ENCODE data around the gene LDLRAP1. TPM values are rescaled to one million over a fixed set of nuclear protein-coding genes. Genes with fewer than 3 reads are reported as not detected.
"Not testable (repeated sequence)": the region's sequence is repeated elsewhere in the genome, so short reads cannot be mapped to it uniquely, and the experiment has no call there.

Gene LDLRAP1
- total RNA-seq, 4 donors from 2014 or later = 12.6 to 21.2 (median 16.3) TPM

- Histone ChIP-seq H3K27me3 (no peaks in the 10 kb centered on the region), H3K36me3 (no peaks in the 10 kb centered on the region), H3K4me1 (peaks cover 3 to 23% (median 18%) of the 10 kb centered on the region in 4 donors), H3K4me3 (no peak overlapping the region), H3K9me3 (no peaks in the 10 kb centered on the region), H3K27ac (replicated peaks in 1 of 4) (no peak overlapping the region)
- DNase-seq (ENCODE audit: extremely low spot score) = no peak
- intact Hi-C loops (cut with DNase I) = no loop called here
- WGBS = 89% methylated on average over 8 of the region's 8 CpGs
- TF ChIP-seq EP300 (IDR thresholded peaks at IDR 0.05) (no peak), POLR2A (IDR thresholded peaks at IDR 0.05; ENCODE audit: low read depth) (no peak), CTCF (IDR thresholded peaks at IDR 0.05) (no peak), POLR2AphosphoS5 (IDR thresholded peaks at IDR 0.05) (no peak)
These were observed 43.9 kb downstream of the LDLRAP1 start for GRCh38 chr1:25587290-25587689.

- H3K36me3 ChIP-seq; H3K27ac ChIP-seq (replicated peaks in 1 of 4); H3K4me3 ChIP-seq; H3K9me3 ChIP-seq; intact Hi-C loops (cut with DNase I); DNase-seq (ENCODE audit: extremely low spot score); H3K27me3 ChIP-seq: not testable (repeated sequence)
- H3K4me1 ChIP-seq = peaks cover 3 to 23% (median 18%) of the 10 kb centered on the region in 4 donors
- WGBS = 71% methylated on average over 7 of the region's 7 CpGs
These were observed 44.8 kb downstream of the LDLRAP1 start for GRCh38 chr1:25588224-25588623.

- H3K36me3 ChIP-seq; H3K4me3 ChIP-seq; H3K27ac ChIP-seq (replicated peaks in 1 of 4); intact Hi-C loops (cut with DNase I); H3K9me3 ChIP-seq; DNase-seq (ENCODE audit: extremely low spot score); H3K27me3 ChIP-seq: not testable (repeated sequence)
- peaks cover 3 to 23% (median 18%) of the 10 kb centered on the region in 4 donors for H3K4me1 ChIP-seq
- 97% methylated on average over 13 of the region's 13 CpGs for WGBS
These were observed 45.4 kb downstream of the LDLRAP1 start for GRCh38 chr1:25588786-25589185.

DNA sequence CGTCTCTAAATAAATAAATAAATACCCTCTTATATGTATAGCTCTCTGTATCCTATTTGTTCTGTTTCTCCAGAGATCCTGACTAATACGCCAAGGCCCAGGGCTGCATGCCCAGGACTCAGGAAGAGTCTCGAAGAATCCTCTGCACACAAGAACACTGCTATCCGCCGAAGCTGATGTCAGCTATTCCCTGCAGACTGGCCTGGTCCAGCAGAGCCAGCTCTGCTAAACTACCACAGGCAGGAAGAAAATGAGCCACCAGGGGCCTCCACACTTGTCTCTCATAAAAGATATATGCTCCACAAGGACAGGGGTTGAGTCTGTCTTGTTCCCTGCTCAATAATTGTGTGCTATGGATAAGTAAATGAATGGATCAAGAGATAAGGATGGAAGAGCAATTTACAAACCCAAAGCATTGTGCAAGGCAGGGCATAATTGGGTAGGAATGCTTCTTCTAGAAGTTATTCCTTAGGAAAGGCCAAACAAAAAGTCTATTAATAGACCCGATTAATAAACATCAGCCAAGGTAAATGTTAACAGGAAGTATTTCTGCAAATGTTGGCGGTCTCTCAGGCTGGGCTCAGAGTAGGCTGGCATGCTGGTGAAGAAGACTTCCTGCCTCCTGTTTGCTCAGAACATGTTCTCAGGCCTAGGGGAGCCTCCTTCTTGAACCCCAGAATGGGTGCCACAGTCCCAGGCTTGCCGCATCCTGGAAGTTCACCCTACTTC, 46.9 kb downstream of the LDLRAP1 start:
- no peaks in the 10 kb centered on the region for H3K27me3 ChIP-seq

DNA sequence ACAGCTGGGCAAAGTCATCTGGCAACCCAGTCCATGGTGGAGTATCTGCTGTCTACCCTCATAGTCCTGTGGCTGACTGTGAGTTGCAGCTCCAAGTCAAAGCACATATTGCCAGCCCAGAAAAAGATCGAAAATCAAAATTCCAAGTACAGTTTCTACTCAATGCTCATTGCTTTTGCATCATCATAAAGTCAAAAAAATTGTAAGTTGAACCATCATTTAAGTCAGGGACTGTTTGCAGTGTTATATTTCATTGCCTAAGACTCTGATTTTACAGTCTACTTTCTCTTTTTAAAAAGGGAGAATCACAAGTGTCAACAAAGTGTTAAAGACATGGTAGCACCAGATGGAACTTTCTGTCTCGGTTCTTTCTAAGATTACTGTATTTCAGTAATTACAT, 50.5 kb downstream of the LDLRAP1 start:
- TF ChIP-seq EP300 (IDR thresholded peaks at IDR 0.05) (no peak), POLR2AphosphoS5 (IDR thresholded peaks at IDR 0.05) (no peak), POLR2A (IDR thresholded peaks at IDR 0.05; ENCODE audit: low read depth) (no peak), CTCF (IDR thresholded peaks at IDR 0.05) (no peak)
- Histone ChIP-seq H3K36me3 (no peaks in the 10 kb centered on the region), H3K27ac (replicated peaks in 1 of 4) (no peak overlapping the region), H3K4me1 (peaks cover 3 to 23% (median 18%) of the 10 kb centered on the region in 4 donors), H3K27me3 (no peaks in the 10 kb centered on the region), H3K9me3 (peaks cover 0 to 1% (median 0%) of the 10 kb centered on the region in 4 donors), H3K4me3 (no peak overlapping the region)
- no peak for DNase-seq (ENCODE audit: extremely low spot score)
- 77% methylated on average over 2 of the region's 2 CpGs for WGBS
- intact Hi-C loops (cut with DNase I) = no loop called here

More for the DNA sequence above, 46.9 kb downstream of the LDLRAP1 start:
- intact Hi-C loops (cut with DNase I) = no loop called here
- peak in 1 of 2 donors; percentile 29 for TF ChIP-seq POLR2AphosphoS5 (IDR thresholded peaks at IDR 0.05)
- peak in 1 of 3 experiments; percentile 27 for TF ChIP-seq CTCF (IDR thresholded peaks at IDR 0.05)
- TF ChIP-seq POLR2A (IDR thresholded peaks at IDR 0.05; ENCODE audit: low read depth) = no peak
- no peak for TF ChIP-seq EP300 (IDR thresholded peaks at IDR 0.05)
- peak overlapping the region; percentile 23 to 57 (median 53) for H3K27ac ChIP-seq (replicated peaks in 1 of 4)
- H3K4me1 ChIP-seq = peaks cover 3 to 23% (median 18%) of the 10 kb centered on the region in 4 donors
- 27% methylated on average over 7 of the region's 8 CpGs for WGBS
- DNase-seq (ENCODE audit: extremely low spot score) = no peak
- no peaks in the 10 kb centered on the region for H3K9me3 ChIP-seq
- H3K4me3 ChIP-seq = no peak overlapping the region
- H3K36me3 ChIP-seq = no peaks in the 10 kb centered on the region
